HG02870 (cell line): ENCODE data around the gene SLC47A1.
"Not testable (repeated sequence)": the region's sequence is repeated elsewhere in the genome, so short reads cannot be mapped to it uniquely, and the experiment has no call there.

ENCODE experiments used
- ATAC-seq: cut with Tn5 transposase; IDR thresholded peaks from one replicate; pipeline ENCODE4 v1.9.1; 2021; ENCODE audit warnings: mild to moderate bottlenecking, moderate library complexity; ENCODE audit not compliant: unreplicated experiment

SLC47A1 gene, protein sequence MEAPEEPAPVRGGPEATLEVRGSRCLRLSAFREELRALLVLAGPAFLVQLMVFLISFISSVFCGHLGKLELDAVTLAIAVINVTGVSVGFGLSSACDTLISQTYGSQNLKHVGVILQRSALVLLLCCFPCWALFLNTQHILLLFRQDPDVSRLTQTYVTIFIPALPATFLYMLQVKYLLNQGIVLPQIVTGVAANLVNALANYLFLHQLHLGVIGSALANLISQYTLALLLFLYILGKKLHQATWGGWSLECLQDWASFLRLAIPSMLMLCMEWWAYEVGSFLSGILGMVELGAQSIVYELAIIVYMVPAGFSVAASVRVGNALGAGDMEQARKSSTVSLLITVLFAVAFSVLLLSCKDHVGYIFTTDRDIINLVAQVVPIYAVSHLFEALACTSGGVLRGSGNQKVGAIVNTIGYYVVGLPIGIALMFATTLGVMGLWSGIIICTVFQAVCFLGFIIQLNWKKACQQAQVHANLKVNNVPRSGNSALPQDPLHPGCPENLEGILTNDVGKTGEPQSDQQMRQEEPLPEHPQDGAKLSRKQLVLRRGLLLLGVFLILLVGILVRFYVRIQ

GRCh38 chr17:19533718-19534561 is at the start of gene SLC47A1:
TSS of gene SLC47A1 (plus strand) at chr17:19533854. CDS start at chr17:19533940, 86 bp downstream.
- no peak for ATAC-seq

- ATAC-seq = no peak
Observed at GRCh38 chr17:19485800-19486340, 47.8 kb upstream of the SLC47A1 start.

DNA sequence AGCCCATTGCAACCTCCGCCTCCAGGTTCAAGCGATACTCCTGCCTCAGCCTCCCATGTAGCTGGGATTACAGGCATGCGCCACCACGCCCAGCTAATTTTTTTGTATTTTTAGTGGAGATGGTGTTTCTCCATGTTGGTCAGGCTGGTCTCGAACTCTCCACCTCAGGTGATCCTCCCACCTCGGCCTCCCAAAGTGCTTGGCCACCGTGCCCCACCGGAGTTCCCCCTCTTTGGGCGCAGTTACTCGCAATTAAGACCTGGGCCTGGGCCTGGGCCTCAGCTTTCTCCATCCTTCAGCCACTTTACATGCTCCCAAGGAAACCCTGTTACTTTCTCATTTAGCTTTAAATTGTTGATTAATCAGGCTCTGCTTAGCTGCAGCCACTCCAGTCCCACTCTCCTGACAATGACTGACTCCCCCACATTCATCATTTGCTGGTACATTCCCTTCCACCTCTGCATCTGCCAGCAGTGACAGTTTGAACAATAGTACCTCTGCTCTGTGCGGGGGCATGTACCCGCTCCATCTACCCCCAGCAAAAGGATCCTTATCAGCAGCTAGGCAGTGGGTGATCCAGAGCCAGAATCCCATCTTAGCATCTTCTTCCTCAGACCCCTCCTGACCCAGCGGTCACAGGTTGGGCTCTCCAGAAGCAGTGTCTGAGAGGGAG is 47.2 kb upstream of the SLC47A1 start:
- ATAC-seq = no peak

- ATAC-seq = no peak
Observed at GRCh38 chr17:19487024-19487600, 46.5 kb upstream of the SLC47A1 start.

- no peak for ATAC-seq
Observed at GRCh38 chr17:19492141-19492540, 41.5 kb upstream of the SLC47A1 start.

GRCh38 chr17:19494961-19495806 is 38.5 kb upstream of the SLC47A1 start:
- no peak for ATAC-seq

GRCh38 chr17:19495828-19496528 is 37.7 kb upstream of the SLC47A1 start:
- ATAC-seq = no peak

DNA sequence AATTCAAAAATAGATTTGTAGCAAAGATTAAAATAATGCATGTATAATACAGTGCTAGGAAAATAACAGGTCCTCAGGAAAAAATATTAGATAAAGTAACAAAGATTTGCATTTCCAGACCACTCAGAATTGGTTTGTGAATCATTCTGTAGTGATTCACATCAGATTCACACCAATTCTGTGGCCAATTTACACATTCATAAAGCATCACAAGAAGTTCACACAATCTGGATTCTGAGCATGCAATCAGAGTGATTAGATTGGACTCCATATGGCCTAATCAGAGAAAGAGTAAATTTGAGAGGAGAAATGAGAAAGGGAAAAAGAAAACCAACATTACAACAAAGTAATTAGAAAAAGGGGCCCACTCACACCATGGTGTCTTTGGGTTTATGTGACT is 36.0 kb upstream of the SLC47A1 start:
- ATAC-seq = no peak

- no peak for ATAC-seq
Observed at GRCh38 chr17:19501219-19501618, 32.4 kb upstream of the SLC47A1 start.

GRCh38 chr17:19502517-19502916 is 31.1 kb upstream of the SLC47A1 start:
- ATAC-seq = no peak

- not testable (repeated sequence) for ATAC-seq
Observed at GRCh38 chr17:19505561-19505960, 28.1 kb upstream of the SLC47A1 start.

- ATAC-seq = peak; percentile 63
Observed at GRCh38 chr17:19507775-19508576, 25.7 kb upstream of the SLC47A1 start.

GRCh38 chr17:19508577-19508867 is 25.1 kb upstream of the SLC47A1 start:
- no peak for ATAC-seq

DNA sequence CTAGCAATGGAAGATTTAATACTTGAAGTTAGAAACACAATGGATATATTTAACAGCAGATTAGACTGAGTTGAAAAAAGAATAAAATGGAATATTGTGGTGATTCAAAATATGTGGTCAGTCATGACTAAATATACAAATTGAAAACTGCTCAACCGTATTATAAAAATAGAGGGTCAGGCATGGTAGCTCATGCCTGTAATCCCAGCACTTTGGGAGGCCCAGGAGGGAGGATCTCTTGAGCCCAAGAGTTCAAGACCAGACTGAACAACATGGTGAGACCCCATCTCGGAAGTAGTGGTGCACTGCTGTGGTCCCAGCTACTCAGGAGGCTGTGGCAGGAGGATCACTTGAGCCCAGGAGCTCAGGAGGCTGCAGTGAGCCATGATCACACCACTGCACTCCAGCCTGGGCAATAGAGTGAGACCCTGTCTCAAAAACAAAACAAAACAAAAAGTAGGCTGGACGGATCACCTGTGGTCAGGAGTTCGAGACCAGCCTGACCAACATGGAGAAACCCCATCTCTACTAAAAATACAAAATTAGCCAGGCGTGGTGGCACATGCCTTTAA is 24.3 kb upstream of the SLC47A1 start:
- ATAC-seq = not testable (repeated sequence)

- no peak for ATAC-seq
Observed at GRCh38 chr17:19510903-19511302, 22.8 kb upstream of the SLC47A1 start.

DNA sequence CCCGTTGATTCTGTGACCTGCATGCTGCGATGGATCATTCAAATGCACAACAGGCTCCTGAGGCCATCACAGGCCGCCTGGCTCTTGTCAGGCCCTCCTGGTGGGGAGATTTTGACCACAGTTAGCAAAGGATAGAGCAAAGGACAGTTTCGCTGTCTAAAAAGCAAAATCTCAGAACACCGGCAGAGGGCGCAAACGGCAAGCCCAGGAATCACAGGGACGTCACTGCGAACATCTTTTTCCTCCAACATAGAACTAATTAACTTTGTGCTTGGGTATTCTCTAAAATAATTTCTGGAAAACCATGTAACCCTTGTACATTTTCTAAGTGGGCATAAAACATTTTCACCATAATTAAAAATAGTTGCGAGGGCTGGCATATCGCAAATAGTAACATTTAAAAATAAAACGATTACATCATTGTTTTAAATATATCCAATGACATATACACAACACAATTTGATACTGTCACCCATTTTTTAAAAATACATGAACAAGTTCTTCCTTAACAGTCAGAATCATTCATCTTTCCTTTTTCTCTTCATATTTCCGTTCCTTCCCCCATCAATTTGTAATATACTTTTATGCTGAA is 19.7 kb upstream of the SLC47A1 start:
- ATAC-seq = no peak

DNA sequence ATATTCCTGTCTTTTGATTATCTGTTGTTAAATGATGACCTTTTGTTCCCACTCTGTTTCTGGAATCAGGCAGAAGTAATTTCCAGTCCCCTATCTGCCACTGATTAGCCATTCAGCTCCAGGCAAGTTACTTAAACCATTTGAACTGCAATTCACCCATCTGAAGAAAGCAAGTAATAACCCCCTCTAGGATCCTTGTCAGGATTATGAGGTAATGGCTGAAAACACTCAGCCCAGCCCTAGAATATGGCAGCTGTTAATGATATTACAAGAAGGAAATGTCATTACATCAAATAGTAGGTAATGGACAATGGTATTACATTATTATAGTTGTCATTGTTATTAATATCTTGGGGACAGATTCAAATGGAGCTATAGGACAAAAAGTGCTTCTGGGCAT is 16.0 kb upstream of the SLC47A1 start:
- no peak for ATAC-seq
